Measurements from ENCODE around the gene ANKK1. TPM values are rescaled to one million over a fixed set of nuclear protein-coding genes. Genes with fewer than 3 reads are reported as not detected.

ANKK1 gene
- total RNA-seq, 4 donors from 2014 or later, result 0.57 to 3.3 TPM; not detected in 2

- Histone ChIP-seq H3K4me3 (no peak overlapping the region), H3K36me3 (peaks cover 0 to 20% (median 0%) of the 10 kb centered on the region in 3 donors), H3K4me1 (no peaks in the 10 kb centered on the region), H3K27me3 (no peaks in the 10 kb centered on the region), H3K9me3 (no peaks in the 10 kb centered on the region), H3K27ac (no peak overlapping the region)
- DNase-seq, result no peak
- TF ChIP-seq, protein P1, sequence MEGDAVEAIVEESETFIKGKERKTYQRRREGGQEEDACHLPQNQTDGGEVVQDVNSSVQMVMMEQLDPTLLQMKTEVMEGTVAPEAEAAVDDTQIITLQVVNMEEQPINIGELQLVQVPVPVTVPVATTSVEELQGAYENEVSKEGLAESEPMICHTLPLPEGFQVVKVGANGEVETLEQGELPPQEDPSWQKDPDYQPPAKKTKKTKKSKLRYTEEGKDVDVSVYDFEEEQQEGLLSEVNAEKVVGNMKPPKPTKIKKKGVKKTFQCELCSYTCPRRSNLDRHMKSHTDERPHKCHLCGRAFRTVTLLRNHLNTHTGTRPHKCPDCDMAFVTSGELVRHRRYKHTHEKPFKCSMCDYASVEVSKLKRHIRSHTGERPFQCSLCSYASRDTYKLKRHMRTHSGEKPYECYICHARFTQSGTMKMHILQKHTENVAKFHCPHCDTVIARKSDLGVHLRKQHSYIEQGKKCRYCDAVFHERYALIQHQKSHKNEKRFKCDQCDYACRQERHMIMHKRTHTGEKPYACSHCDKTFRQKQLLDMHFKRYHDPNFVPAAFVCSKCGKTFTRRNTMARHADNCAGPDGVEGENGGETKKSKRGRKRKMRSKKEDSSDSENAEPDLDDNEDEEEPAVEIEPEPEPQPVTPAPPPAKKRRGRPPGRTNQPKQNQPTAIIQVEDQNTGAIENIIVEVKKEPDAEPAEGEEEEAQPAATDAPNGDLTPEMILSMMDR (IDR thresholded peaks at IDR 0.05), result no peak
- TF ChIP-seq POLR2A (IDR thresholded peaks at IDR 0.05), result no peak
Measured at GRCh38 chr11:113345978-113346377, 41.6 kb upstream of the ANKK1 start.

DNA sequence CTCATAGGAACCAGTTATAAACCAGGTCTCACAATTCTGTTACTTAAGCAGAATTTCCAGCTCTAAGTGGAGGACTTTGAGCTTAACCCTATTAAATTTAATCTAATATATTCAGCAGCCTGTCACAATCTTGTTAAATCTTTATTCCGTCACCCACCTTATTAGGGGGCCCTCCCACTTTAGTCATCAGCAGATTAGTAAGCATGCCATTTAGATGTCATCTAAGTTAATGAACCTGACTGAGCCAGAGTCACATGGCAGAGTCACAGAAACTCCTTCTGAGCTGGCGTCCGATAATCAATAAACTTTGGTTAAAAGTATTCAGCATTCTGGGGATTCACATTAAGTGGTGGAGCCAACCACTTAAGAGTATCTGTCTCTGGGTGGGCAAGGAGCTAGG, 38.1 kb upstream of the ANKK1 start:
- H3K9me3 ChIP-seq, result no peaks in the 10 kb centered on the region
- H3K27me3 ChIP-seq, result no peaks in the 10 kb centered on the region
- H3K4me1 ChIP-seq, result no peaks in the 10 kb centered on the region
- H3K36me3 ChIP-seq, result peaks cover 0 to 11% (median 0%) of the 10 kb centered on the region in 3 donors
- no peak for TF ChIP-seq POLR2A (IDR thresholded peaks at IDR 0.05)
- TF ChIP-seq, protein P1 (IDR thresholded peaks at IDR 0.05), result no peak
- no peak for DNase-seq
- no peak overlapping the region for H3K27ac ChIP-seq
- no peak overlapping the region for H3K4me3 ChIP-seq

GRCh38 chr11:113350336-113351067, 37.1 kb upstream of the ANKK1 start:
- no peak overlapping the region for H3K27ac ChIP-seq
- no peaks in the 10 kb centered on the region for H3K27me3 ChIP-seq
- H3K36me3 ChIP-seq, result peaks cover 0 to 15% (median 0%) of the 10 kb centered on the region in 3 donors
- H3K9me3 ChIP-seq, result peaks cover 0 to 4% (median 0%) of the 10 kb centered on the region in 4 donors
- TF ChIP-seq, protein P1 (IDR thresholded peaks at IDR 0.05), result no peak
- no peak for TF ChIP-seq POLR2A (IDR thresholded peaks at IDR 0.05)
- H3K4me1 ChIP-seq, result no peaks in the 10 kb centered on the region
- DNase-seq, result no peak
- H3K4me3 ChIP-seq, result no peak overlapping the region

- no peak for DNase-seq
- Histone ChIP-seq H3K27ac (no peak overlapping the region), H3K4me3 (no peak overlapping the region), H3K27me3 (no peaks in the 10 kb centered on the region), H3K4me1 (no peaks in the 10 kb centered on the region), H3K9me3 (peaks cover 0 to 8% (median 0%) of the 10 kb centered on the region in 4 donors), H3K36me3 (peaks cover 0 to 18% (median 0%) of the 10 kb centered on the region in 3 donors)
- TF ChIP-seq, protein P1 (IDR thresholded peaks at IDR 0.05), result no peak
- TF ChIP-seq POLR2A (IDR thresholded peaks at IDR 0.05), result no peak
Measured at GRCh38 chr11:113351068-113351450, 36.5 kb upstream of the ANKK1 start.

- Histone ChIP-seq H3K27me3 (no peaks in the 10 kb centered on the region), H3K36me3 (peaks cover 0 to 18% (median 0%) of the 10 kb centered on the region in 3 donors), H3K27ac (no peak overlapping the region), H3K9me3 (peaks cover 0 to 8% (median 0%) of the 10 kb centered on the region in 4 donors), H3K4me3 (no peak overlapping the region), H3K4me1 (no peaks in the 10 kb centered on the region)
- DNase-seq, result no peak
- no peak for TF ChIP-seq POLR2A (IDR thresholded peaks at IDR 0.05)
- TF ChIP-seq, protein P1 (IDR thresholded peaks at IDR 0.05), result no peak
Measured at GRCh38 chr11:113351480-113351879, 36.1 kb upstream of the ANKK1 start.

All from Peyer's patch (tissue), 4 donors.